ENCODE measurements around the gene RNASE1. TPM values are rescaled to one million over a fixed set of nuclear protein-coding genes. Genes with fewer than 3 reads are reported as not detected.

RNASE1 gene
- total and polyA plus RNA-seq, 7 donors, result 80.2 to 192 (median 111) TPM

GRCh38 chr14:20797164-20797563 lies 5.5 kb downstream of the RNASE1 start:
- Histone ChIP-seq H3K9me3 (no peaks in the 10 kb centered on the region), H3K27ac (no peak overlapping the region), H3K36me3 (ENCODE audit: insufficient read depth in 1 of 2, low read depth in 1 of 2) (no peaks in the 10 kb centered on the region), H3K4me1 (no peaks in the 10 kb centered on the region), H3K4me3 (no peak overlapping the region), H3K27me3 (ENCODE audit: insufficient read depth in 3 of 3, low read length in 2 of 3) (peaks cover 0 to 10% (median 0%) of the 10 kb centered on the region in 3 donors)
- intact Hi-C loops (cut with DNase I), result no loop called here
- TF ChIP-seq CTCF (IDR thresholded peaks at IDR 0.05), result no peak
- no peak for DNase-seq
- WGBS, 3 donors, result 75 to 97% (median 85%) methylated on average over 1 of the region's 1 CpG
- ATAC-seq, result no peak

- Histone ChIP-seq H3K27me3 (ENCODE audit: insufficient read depth in 3 of 3, low read length in 2 of 3) (peaks cover 0 to 3% (median 0%) of the 10 kb centered on the region in 3 donors), H3K36me3 (ENCODE audit: insufficient read depth in 1 of 2, low read depth in 1 of 2) (no peaks in the 10 kb centered on the region), H3K9me3 (no peaks in the 10 kb centered on the region), H3K4me3 (no peak overlapping the region), H3K27ac (no peak overlapping the region), H3K4me1 (no peaks in the 10 kb centered on the region)
- no peak for TF ChIP-seq CTCF (IDR thresholded peaks at IDR 0.05)
- intact Hi-C loops (cut with DNase I), result no loop called here
- 58 to 62% (median 59%) methylated on average over 7 of the region's 7 CpGs for WGBS, 3 donors
- no peak for DNase-seq
- ATAC-seq, result no peak
Observed at GRCh38 chr14:20794644-20795369, 7.8 kb downstream of the RNASE1 start.

- intact Hi-C loops (cut with DNase I), result no loop called here
- WGBS, 3 donors, result 84 to 88% (median 88%) methylated on average over 4 of the region's 4 CpGs
- ATAC-seq, result no peak
Observed at GRCh38 chr14:20792556-20792955, 10.1 kb downstream of the RNASE1 start.

GRCh38 chr14:20791597-20791996 lies 11.0 kb downstream of the RNASE1 start:
- no peak for ATAC-seq
- Histone ChIP-seq H3K4me1 (no peaks in the 10 kb centered on the region), H3K36me3 (ENCODE audit: insufficient read depth in 1 of 2, low read depth in 1 of 2) (no peaks in the 10 kb centered on the region), H3K9me3 (no peaks in the 10 kb centered on the region), H3K27me3 (ENCODE audit: insufficient read depth in 3 of 3, low read length in 2 of 3) (no peaks in the 10 kb centered on the region), H3K27ac (no peak overlapping the region), H3K4me3 (no peak overlapping the region)
- no peak for DNase-seq
- intact Hi-C loops (cut with DNase I), result no loop called here
- TF ChIP-seq CTCF (IDR thresholded peaks at IDR 0.05), result no peak
- WGBS, 3 donors, result 54 to 70% (median 64%) methylated on average over 2 of the region's 2 CpGs

More at GRCh38 chr14:20792556-20792955, 10.1 kb downstream of the RNASE1 start:
- Histone ChIP-seq H3K4me3 (no peak overlapping the region), H3K27ac (no peak overlapping the region), H3K4me1 (no peaks in the 10 kb centered on the region), H3K27me3 (ENCODE audit: insufficient read depth in 3 of 3, low read length in 2 of 3) (no peaks in the 10 kb centered on the region), H3K36me3 (ENCODE audit: insufficient read depth in 1 of 2, low read depth in 1 of 2) (no peaks in the 10 kb centered on the region), H3K9me3 (no peaks in the 10 kb centered on the region)
- DNase-seq, result no peak
- no peak for TF ChIP-seq CTCF (IDR thresholded peaks at IDR 0.05)

GRCh38 chr14:20791187-20791586 lies 11.5 kb downstream of the RNASE1 start:
- no peaks in the 10 kb centered on the region for H3K36me3 ChIP-seq (ENCODE audit: insufficient read depth in 1 of 2, low read depth in 1 of 2)
- DNase-seq (no peak), ATAC-seq (no peak)
- TF ChIP-seq CTCF (IDR thresholded peaks at IDR 0.05), result no peak
- no peaks in the 10 kb centered on the region for H3K4me1 ChIP-seq
- WGBS, 3 donors, result 59 to 66% (median 59%) methylated on average over 7 of the region's 7 CpGs
- no peaks in the 10 kb centered on the region for H3K27me3 ChIP-seq (ENCODE audit: insufficient read depth in 3 of 3, low read length in 2 of 3)
- H3K4me3 ChIP-seq, result no peak overlapping the region
- intact Hi-C loops (cut with DNase I), result no loop called here
- H3K27ac ChIP-seq, result no peak overlapping the region
- no peaks in the 10 kb centered on the region for H3K9me3 ChIP-seq
